HepG2 (cell line): Measurements from ENCODE around the gene USP7. TPM values are rescaled to one million over a fixed set of nuclear protein-coding genes. Genes with fewer than 3 reads are reported as not detected.

Experiments
- EHMT2 ChIP-seq: fragments of 200-600 bp; sonication (generic); IDR thresholded peaks from 2 replicates; pipeline ENCODE4 v1.7.0; 2017; ENCODE audit warnings: antibody characterized with exemption, low read depth, low read length, borderline replicate concordance
- ELF4 ChIP-seq: sonication (generic); formaldehyde crosslinking; IDR thresholded peaks from 2 replicates; pipeline ENCODE4 v1.5.0; 2020; ENCODE audit warnings: missing genetic modification reagents, mild to moderate bottlenecking, moderate library complexity, borderline replicate concordance
- HIVEP1 ChIP-seq: sonication (generic); formaldehyde crosslinking; IDR thresholded peaks from 2 replicates; pipeline ENCODE4 v1.4.0; 2020; ENCODE audit warnings: mild to moderate bottlenecking, missing genetic modification reagents
- HNF1B ChIP-seq: sonication (generic); formaldehyde crosslinking; IDR thresholded peaks from 2 replicates; pipeline ENCODE4 v1.5.1; 2020; ENCODE audit warnings: mild to moderate bottlenecking, moderate library complexity, missing genetic modification reagents
- MEIS2 ChIP-seq: sonication (generic); formaldehyde crosslinking; IDR thresholded peaks from 2 replicates; pipeline ENCODE4 v1.9.0; 2021; ENCODE audit warnings: mild to moderate bottlenecking, missing genetic modification reagents
- MNT ChIP-seq: fragments of 450-650 bp; IDR thresholded peaks from 2 replicates; pipeline ENCODE4 v1.6.1; 2016
- NBN ChIP-seq: fragments of 450-650 bp; conservative IDR thresholded peaks from 2 replicates; pipeline ENCODE4 v1.6.1; 2017
- RBAK ChIP-seq: sonication (generic); formaldehyde crosslinking; IDR thresholded peaks from 2 replicates; pipeline ENCODE4 v1.5.1; 2020; ENCODE audit warnings: mild to moderate bottlenecking, missing genetic modification reagents
- SMARCE1 ChIP-seq: fragments of 450-650 bp; IDR thresholded peaks from 2 replicates; pipeline ENCODE4 v1.6.1; 2017; ENCODE audit warnings: borderline replicate concordance
- SRF ChIP-seq: IDR thresholded peaks from 2 replicates; pipeline ENCODE4 v1.6.1; 2011; ENCODE audit warnings: mild to moderate bottlenecking, low read depth, low read length, moderate library complexity
- SUZ12 ChIP-seq: fragments of 150-350 bp; IDR thresholded peaks from 2 replicates; pipeline ENCODE4 v1.6.1; 2014; ENCODE audit warnings: low read depth, low read length
- ZBTB44 ChIP-seq: sonication (generic); formaldehyde crosslinking; IDR thresholded peaks from 2 replicates; pipeline ENCODE4 v1.4.0; 2020; ENCODE audit warnings: missing genetic modification reagents
- ZEB1 ChIP-seq: IDR thresholded peaks from 2 replicates; pipeline ENCODE4 v1.6.1; 2012; ENCODE audit warnings: mild to moderate bottlenecking, low read depth, inconsistent platforms; ENCODE audit not compliant: insufficient replicate concordance
- ZFP36L1 ChIP-seq: sonication (generic); formaldehyde crosslinking; IDR thresholded peaks from 2 replicates; pipeline ENCODE4 v1.8.0; 2022; ENCODE audit warnings: mild to moderate bottlenecking, missing genetic modification reagents, moderate library complexity
- ZFP37 ChIP-seq: sonication (generic); formaldehyde crosslinking; IDR thresholded peaks from 2 replicates; pipeline ENCODE4 v1.4.0; 2020; ENCODE audit warnings: missing genetic modification reagents, borderline replicate concordance
- ZFP41 ChIP-seq: sonication (generic); formaldehyde crosslinking; IDR thresholded peaks from 2 replicates; pipeline ENCODE4 v1.4.0; 2020; ENCODE audit warnings: mild to moderate bottlenecking, missing genetic modification reagents, borderline replicate concordance
- ZFP62 ChIP-seq: sonication (generic); formaldehyde crosslinking; IDR thresholded peaks from 2 replicates; pipeline ENCODE4 v1.4.0; 2020; ENCODE audit warnings: missing genetic modification reagents
- ZMYM3 ChIP-seq: sonication (generic); formaldehyde crosslinking; IDR thresholded peaks from 2 replicates; pipeline ENCODE4 v1.5.1; 2020; ENCODE audit warnings: mild to moderate bottlenecking, missing genetic modification reagents
- ZNF205 ChIP-seq: IDR thresholded peaks from 2 replicates; pipeline ENCODE4 v1.6.1; 2018; ENCODE audit warnings: missing biosample characterization, missing genetic modification reagents
- ZNF574 ChIP-seq: sonication (generic); formaldehyde crosslinking; IDR thresholded peaks from 2 replicates; pipeline ENCODE4 v1.4.0; 2020; ENCODE audit warnings: missing genetic modification reagents
- ZNF749 ChIP-seq: sonication (generic); formaldehyde crosslinking; IDR thresholded peaks from 2 replicates; pipeline ENCODE4 v1.8.0; 2022; ENCODE audit warnings: mild to moderate bottlenecking, missing genetic modification reagents, moderate library complexity, borderline replicate concordance
- ZNF780A ChIP-seq: sonication (generic); formaldehyde crosslinking; IDR thresholded peaks from 2 replicates; pipeline ENCODE4 v1.8.0; 2022; ENCODE audit warnings: mild to moderate bottlenecking, missing genetic modification reagents, moderate library complexity
- polyA plus RNA-seq, 8 experiments: library from polyadenylated mRNA; depleted of rRNA in 3 of 8; stranded (reverse) in 7 of 8; unstranded in 1 of 8; fragments of >200 nt; fragmentation: Illumina TruSeq in 4 of 8; extraction: Trizol in 4 of 8; gene quantifications; 2 replicates each; pipeline versions ENCODE4 v1.2.1 to v1.2.3, GENCODE V29; 2011 to 2016; ENCODE audit warnings: low read depth in 4 of 8, missing spikeins in 1 of 8, mixed read lengths in 1 of 8; ENCODE audit not compliant: insufficient read depth in 1 of 8
- total RNA-seq, 5 experiments: library from RNA; depleted of rRNA; stranded (reverse); fragments of >200 nt; fragmentation: Illumina TruSeq; extraction: Trizol; gene quantifications; 2 replicates each; pipeline ENCODE4 v1.2.3, GENCODE V29; 2016; ENCODE audit warnings: low read depth in 1 of 5

The USP7 gene
- total and polyA plus RNA-seq, 2 of the 13 experiments (the other 11 are each of a cell fraction or from before 2014, with no cell fraction given): 52.5 to 173 TPM

- TF ChIP-seq ZNF574 (peak; percentile 56), MNT (no peak), NBN (no peak), ZNF205 (CRISPR knock-in tag) (no peak; the same call in 1 of the 2 replicates), ZFP62 (CRISPR knock-in tag) (no peak), HNF1B (peak; percentile 54; the same call in 1 of the 2 replicates), ELF4 (CRISPR knock-in tag) (0 out of 2 replicates have a peak, but pooled peaks have one; percentile 19), ZNF780A (CRISPR knock-in tag) (peak; percentile 60; the same call in 1 of the 2 replicates), ZFP37 (no peak), ZNF749 (CRISPR knock-in tag) (no peak), SMARCE1 (no peak), RBAK (CRISPR knock-in tag) (no peak), ZFP36L1 (CRISPR knock-in tag) (no peak), ZEB1 (no peak), SUZ12 (no peak), HIVEP1 (0 out of 2 replicates have a peak, but pooled peaks have one; percentile 52), EHMT2 (no peak), MEIS2 (CRISPR knock-in tag) (no peak; the same call in none of the 2 replicates), SRF (no peak; the same call in 1 of the 2 replicates), ZMYM3 (peak; percentile 66; the same call in 1 of the 2 replicates), ZFP41 (CRISPR knock-in tag) (no peak), ZBTB44 (CRISPR knock-in tag) (no peak)
Observed at GRCh38 chr16:8959921-8960787, 3.6 kb downstream of the USP7 start (continued).
